ENCODE data around the gene RIT2. TPM values are rescaled to one million over a fixed set of nuclear protein-coding genes. Genes with fewer than 3 reads are reported as not detected.

Gene RIT2
- total and polyA plus RNA-seq, 2 donors: 0.48 to 0.65 TPM

GRCh38 chr18:43125471-43125870, 10.0 kb upstream of the RIT2 start:
- Histone ChIP-seq H3K27ac (ENCODE audit: low read depth) (no peak overlapping the region), H3K36me3 (ENCODE audit: insufficient read depth) (no peaks in the 10 kb centered on the region), H3K4me1 (ENCODE audit: insufficient read depth) (no peaks in the 10 kb centered on the region), H3K4me3 (ENCODE audit: low read depth, low read length) (no peak overlapping the region)
- DNase-seq (ENCODE audit: extremely low spot score): no peak
- 71% methylated on average over 3 of the region's 3 CpGs for WGBS

GRCh38 chr18:43122955-43123354, 7.5 kb upstream of the RIT2 start:
- H3K4me1 ChIP-seq (ENCODE audit: insufficient read depth): no peaks in the 10 kb centered on the region
- H3K36me3 ChIP-seq (ENCODE audit: insufficient read depth): no peaks in the 10 kb centered on the region
- no peak overlapping the region for H3K4me3 ChIP-seq (ENCODE audit: low read depth, low read length)
- no peak overlapping the region for H3K27ac ChIP-seq (ENCODE audit: low read depth)
- DNase-seq (ENCODE audit: extremely low spot score): no peak

DNA sequence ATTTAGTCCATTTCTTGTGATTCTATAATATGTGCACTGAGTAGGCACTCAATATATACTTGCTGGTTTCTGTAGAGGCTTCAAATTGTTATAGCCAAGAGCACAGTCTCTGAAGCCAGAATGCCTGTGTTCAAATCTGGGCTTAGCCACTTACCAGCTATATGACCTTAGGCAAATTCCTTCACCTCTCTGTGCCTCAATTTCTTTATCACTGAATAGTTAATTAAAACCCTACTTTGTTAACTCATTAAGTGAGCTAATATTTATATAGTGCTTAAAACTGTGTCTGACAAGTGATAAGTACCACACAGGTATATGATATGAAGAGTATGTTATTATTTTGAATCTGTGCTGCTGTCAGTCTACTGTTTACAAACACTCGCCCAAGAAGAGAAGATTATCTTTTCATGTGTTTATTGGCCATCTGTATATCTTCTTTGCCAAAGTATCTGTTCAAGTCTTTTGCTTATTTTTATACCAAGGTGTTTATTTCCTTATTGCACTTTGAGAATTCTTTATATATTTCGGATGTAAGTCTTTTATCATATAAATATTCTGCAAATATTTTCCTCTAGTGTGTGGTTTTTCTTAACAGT, 1.3 kb upstream of the RIT2 start:
- no peaks in the 10 kb centered on the region for H3K4me1 ChIP-seq (ENCODE audit: insufficient read depth)
- 55% methylated on average over 2 of the region's 2 CpGs for WGBS
- no peak overlapping the region for H3K4me3 ChIP-seq (ENCODE audit: low read depth, low read length)
- no peaks in the 10 kb centered on the region for H3K36me3 ChIP-seq (ENCODE audit: insufficient read depth)
- DNase-seq (ENCODE audit: extremely low spot score): no peak
- no peak overlapping the region for H3K27ac ChIP-seq (ENCODE audit: low read depth)

GRCh38 chr18:43113220-43113895, 2.1 kb downstream of the RIT2 start:
- H3K4me1 ChIP-seq (ENCODE audit: insufficient read depth): no peaks in the 10 kb centered on the region
- no peak overlapping the region for H3K27ac ChIP-seq (ENCODE audit: low read depth)
- WGBS: 86% methylated on average over 2 of the region's 2 CpGs
- no peak overlapping the region for H3K4me3 ChIP-seq (ENCODE audit: low read depth, low read length)
- DNase-seq (ENCODE audit: extremely low spot score): no peak
- H3K36me3 ChIP-seq (ENCODE audit: insufficient read depth): no peaks in the 10 kb centered on the region

DNA sequence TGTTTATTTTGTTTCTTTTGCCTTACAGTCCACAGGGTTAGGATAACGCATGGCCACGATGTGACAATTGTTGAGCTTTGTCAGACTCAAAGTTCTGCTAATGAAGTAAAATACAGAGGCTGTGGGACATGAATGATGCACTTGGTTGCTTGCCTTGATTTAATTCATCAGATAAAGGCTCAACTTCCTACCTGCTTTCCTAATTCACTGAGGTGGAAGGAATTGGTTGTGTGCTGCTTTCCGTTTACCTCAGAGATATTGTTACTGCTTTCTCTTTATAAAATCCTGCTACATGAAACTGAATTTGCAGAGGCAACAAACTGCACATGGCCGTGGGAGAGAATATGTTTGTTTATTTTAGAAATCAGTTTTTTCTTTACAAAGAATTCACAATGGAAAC, 6.6 kb downstream of the RIT2 start:
- H3K4me3 ChIP-seq (ENCODE audit: low read depth, low read length): no peak overlapping the region
- WGBS: 50% methylated on average over 4 of the region's 4 CpGs
- DNase-seq (ENCODE audit: extremely low spot score): no peak
- no peaks in the 10 kb centered on the region for H3K4me1 ChIP-seq (ENCODE audit: insufficient read depth)
- no peaks in the 10 kb centered on the region for H3K36me3 ChIP-seq (ENCODE audit: insufficient read depth)
- no peak overlapping the region for H3K27ac ChIP-seq (ENCODE audit: low read depth)

DNA sequence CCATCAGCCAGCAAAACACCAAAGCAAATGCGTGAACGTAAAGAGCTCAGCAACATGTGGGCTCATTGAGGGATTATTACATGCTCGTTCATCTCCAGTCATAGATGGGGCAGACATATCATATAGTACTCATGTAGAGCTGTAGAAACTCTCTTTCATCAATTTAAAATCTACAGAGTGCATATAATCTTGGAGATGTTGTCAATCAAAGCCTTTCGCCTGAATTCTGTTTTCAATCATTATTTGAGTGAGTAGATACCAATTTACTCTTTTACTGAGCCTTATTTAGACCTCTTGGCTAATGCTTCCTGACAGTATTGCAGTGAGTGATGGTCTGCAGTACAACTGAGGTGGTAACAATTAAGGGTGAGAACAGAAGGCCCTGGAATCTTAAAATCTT, 7.0 kb downstream of the RIT2 start:
- WGBS: 86% methylated on average over 4 of the region's 4 CpGs
- no peaks in the 10 kb centered on the region for H3K4me1 ChIP-seq (ENCODE audit: insufficient read depth)
- no peak for DNase-seq (ENCODE audit: extremely low spot score)
- H3K36me3 ChIP-seq (ENCODE audit: insufficient read depth): no peaks in the 10 kb centered on the region
- H3K4me3 ChIP-seq (ENCODE audit: low read depth, low read length): no peak overlapping the region
- H3K27ac ChIP-seq (ENCODE audit: low read depth): no peak overlapping the region

DNA sequence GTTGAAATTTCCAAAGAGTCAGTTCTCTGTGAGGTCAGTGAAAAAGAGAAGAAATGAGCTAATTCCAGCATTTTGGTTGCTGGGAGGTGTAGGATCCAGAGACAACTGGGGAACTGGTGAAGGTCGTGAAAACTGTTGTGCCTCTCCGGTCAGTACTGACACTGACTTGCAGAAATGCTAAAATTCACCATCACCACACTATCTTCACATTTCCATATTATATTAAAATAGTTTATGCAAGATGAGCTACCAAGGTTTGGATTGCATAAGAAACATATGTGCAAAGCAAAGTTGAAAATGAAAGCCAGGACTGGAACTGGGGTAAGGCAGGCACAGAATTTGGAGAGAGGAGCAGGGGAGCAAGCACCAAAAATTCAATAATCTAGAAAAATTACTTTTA, 21.8 kb downstream of the RIT2 start:
- Histone ChIP-seq H3K4me1 (ENCODE audit: insufficient read depth) (no peaks in the 10 kb centered on the region), H3K36me3 (ENCODE audit: insufficient read depth) (no peaks in the 10 kb centered on the region), H3K27ac (ENCODE audit: low read depth) (no peak overlapping the region), H3K4me3 (ENCODE audit: low read depth, low read length) (no peak overlapping the region)
- 93% methylated on average over 2 of the region's 2 CpGs for WGBS
- no peak for DNase-seq (ENCODE audit: extremely low spot score)

- Histone ChIP-seq H3K4me1 (ENCODE audit: insufficient read depth) (no peaks in the 10 kb centered on the region), H3K4me3 (ENCODE audit: low read depth, low read length) (no peak overlapping the region), H3K27ac (ENCODE audit: low read depth) (no peak overlapping the region), H3K36me3 (ENCODE audit: insufficient read depth) (no peaks in the 10 kb centered on the region)
- DNase-seq (ENCODE audit: extremely low spot score): no peak
- WGBS: 85% methylated on average over 5 of the region's 5 CpGs
Measured at GRCh38 chr18:43092539-43092938, 22.9 kb downstream of the RIT2 start.

DNA sequence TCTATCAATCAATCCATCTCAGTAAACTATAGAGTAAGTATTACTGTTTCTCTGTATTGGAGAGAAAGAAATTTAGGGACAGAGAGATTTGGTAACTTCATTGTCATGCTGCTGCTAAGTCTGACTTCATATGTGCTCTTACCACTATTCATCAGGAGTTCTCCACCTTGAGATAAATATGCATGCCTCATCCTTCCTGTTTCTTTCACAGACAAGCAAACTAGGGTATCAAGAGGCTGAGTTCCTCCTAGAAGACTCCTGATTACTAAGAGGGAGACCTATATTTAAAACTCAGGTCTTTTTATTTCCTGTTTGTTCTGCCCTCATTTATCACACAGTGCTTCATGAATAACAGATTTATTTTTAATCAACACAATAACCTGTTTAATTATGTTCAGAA, 34.1 kb downstream of the RIT2 start:
- H3K36me3 ChIP-seq (ENCODE audit: insufficient read depth): no peaks in the 10 kb centered on the region
- H3K4me1 ChIP-seq (ENCODE audit: insufficient read depth): no peaks in the 10 kb centered on the region
- H3K4me3 ChIP-seq (ENCODE audit: low read depth, low read length): no peak overlapping the region
- no peak for DNase-seq (ENCODE audit: extremely low spot score)
- no peak overlapping the region for H3K27ac ChIP-seq (ENCODE audit: low read depth)

GRCh38 chr18:43080671-43081070, 34.8 kb downstream of the RIT2 start:
- H3K27ac ChIP-seq (ENCODE audit: low read depth): no peak overlapping the region
- no peaks in the 10 kb centered on the region for H3K4me1 ChIP-seq (ENCODE audit: insufficient read depth)
- H3K36me3 ChIP-seq (ENCODE audit: insufficient read depth): no peaks in the 10 kb centered on the region
- H3K4me3 ChIP-seq (ENCODE audit: low read depth, low read length): no peak overlapping the region
- no peak for DNase-seq (ENCODE audit: extremely low spot score)
- 89% methylated on average over 3 of the region's 3 CpGs for WGBS

- 86% methylated on average over 4 of the region's 4 CpGs for WGBS
Measured at GRCh38 chr18:43079422-43079821, 36.1 kb downstream of the RIT2 start.

DNA sequence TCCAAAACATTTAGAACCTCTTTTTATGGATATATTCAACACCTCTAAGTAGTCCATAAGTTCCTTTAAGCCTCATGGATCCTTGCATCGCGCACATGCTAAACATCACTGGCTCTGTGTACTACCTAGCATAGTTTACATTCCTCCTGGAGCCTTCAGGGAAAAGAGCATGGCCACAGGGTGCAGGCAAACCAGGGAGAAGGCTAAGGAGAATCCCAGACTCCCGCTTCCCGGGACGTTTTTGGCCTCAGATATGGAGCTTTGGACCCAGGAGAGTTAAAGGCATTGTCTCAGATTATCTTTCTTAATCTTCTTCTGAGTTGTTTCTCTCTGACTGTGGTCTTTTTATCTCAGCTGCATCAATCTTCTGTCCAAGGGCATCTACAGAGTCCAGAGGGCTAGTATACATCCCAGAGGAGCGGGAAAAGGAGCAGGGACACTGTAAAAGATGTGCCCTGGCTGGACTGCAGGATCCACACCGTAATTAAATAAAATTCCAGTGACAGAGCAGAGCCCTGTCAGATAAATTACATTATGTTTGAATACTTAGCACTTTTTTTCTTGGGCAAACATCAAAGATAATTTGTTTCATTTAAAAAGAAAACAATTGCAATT, 36.9 kb downstream of the RIT2 start:
- DNase-seq (ENCODE audit: extremely low spot score): no peak
- no peak overlapping the region for H3K27ac ChIP-seq (ENCODE audit: low read depth)
- no peak overlapping the region for H3K4me3 ChIP-seq (ENCODE audit: low read depth, low read length)
- WGBS: 31% methylated on average over 7 of the region's 7 CpGs
- H3K4me1 ChIP-seq (ENCODE audit: insufficient read depth): no peaks in the 10 kb centered on the region
- H3K36me3 ChIP-seq (ENCODE audit: insufficient read depth): no peaks in the 10 kb centered on the region

More at GRCh38 chr18:43079422-43079821, 36.1 kb downstream of the RIT2 start:
- H3K36me3 ChIP-seq (ENCODE audit: insufficient read depth): no peaks in the 10 kb centered on the region
- H3K4me1 ChIP-seq (ENCODE audit: insufficient read depth): no peaks in the 10 kb centered on the region
- H3K4me3 ChIP-seq (ENCODE audit: low read depth, low read length): no peak overlapping the region
- no peak for DNase-seq (ENCODE audit: extremely low spot score)
- no peak overlapping the region for H3K27ac ChIP-seq (ENCODE audit: low read depth)

DNA sequence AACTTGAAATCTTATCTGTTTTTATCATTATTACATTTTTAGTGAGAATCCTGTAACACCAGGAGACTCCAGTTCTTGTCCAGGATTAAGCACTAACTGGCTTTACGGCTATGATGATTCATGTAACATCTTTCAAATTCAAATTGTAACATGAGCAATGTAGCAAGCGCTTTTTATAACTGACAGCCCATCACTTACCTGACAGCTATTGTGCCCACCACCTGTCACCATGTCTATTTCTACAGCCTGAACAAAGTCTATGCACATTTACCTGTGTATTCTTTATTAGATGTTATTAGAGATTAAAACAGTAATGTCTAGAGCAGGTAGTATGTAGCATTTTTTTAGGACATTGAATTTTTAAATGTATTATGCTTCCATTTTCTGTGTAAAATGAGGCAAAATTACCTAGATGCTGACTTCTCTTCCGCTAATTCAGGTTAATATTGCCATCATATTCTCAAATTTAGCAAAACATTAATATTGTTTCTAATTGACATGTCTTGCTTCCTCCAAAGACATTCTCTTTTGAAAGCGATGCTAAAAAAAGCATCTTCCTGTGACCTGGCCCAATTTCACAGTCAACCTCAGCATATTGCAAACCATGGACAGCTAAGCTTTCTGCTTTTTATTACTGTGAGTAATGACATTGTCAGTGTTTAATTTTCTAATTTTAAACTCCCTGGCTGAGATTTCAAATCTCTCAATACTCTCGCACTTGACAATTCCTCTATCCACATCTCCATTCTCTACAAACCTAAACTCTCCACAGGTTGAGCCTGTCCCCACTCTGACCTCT, 37.8 kb downstream of the RIT2 start:
- DNase-seq (ENCODE audit: extremely low spot score): no peak
- no peaks in the 10 kb centered on the region for H3K4me1 ChIP-seq (ENCODE audit: insufficient read depth)
- no peaks in the 10 kb centered on the region for H3K36me3 ChIP-seq (ENCODE audit: insufficient read depth)
- WGBS: 76% methylated on average over 5 of the region's 5 CpGs
- no peak overlapping the region for H3K4me3 ChIP-seq (ENCODE audit: low read depth, low read length)
- H3K27ac ChIP-seq (ENCODE audit: low read depth): no peak overlapping the region

DNA sequence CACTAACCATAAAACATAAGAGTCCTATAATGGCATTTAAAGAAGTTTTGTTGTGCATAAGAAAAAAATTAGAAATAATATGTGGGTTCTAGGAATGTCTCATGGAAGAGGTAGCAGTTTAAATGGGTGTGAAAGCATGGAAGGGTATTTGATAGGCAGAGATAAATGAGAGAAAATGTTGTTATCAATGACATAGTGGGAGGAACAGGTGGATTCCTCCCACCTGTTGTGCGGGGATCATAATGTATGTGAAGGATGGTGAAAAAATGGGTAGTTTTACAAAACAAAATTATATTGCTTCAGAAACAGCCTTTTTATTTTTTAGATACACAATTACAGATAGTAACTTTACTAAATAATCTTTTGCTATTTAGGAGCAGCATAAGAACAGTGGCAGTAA, 41.7 kb downstream of the RIT2 start:
- Histone ChIP-seq H3K27ac (ENCODE audit: low read depth) (no peak overlapping the region), H3K4me1 (ENCODE audit: insufficient read depth) (no peaks in the 10 kb centered on the region), H3K36me3 (ENCODE audit: insufficient read depth) (no peaks in the 10 kb centered on the region), H3K4me3 (ENCODE audit: low read depth, low read length) (no peak overlapping the region)
- DNase-seq (ENCODE audit: extremely low spot score): no peak
- WGBS: 95% methylated on average over 1 of the region's 1 CpG
